Stimulated activated CD8-positive, alpha-beta memory T cell treated with anti-CD3 and anti-CD28 coated beads, Interleukin-2, amount 100 ng/mL, for 48 hours (primary cell): ENCODE data around the gene NTN3.
"Not testable (repeated sequence)": the region's sequence is repeated elsewhere in the genome, so short reads cannot be mapped to it uniquely, and the experiment has no call there.

Experiments
- DNase-seq, 2 donors: peaks; one replicate each; pipeline ENCODE4 v3.0.0-alpha.2; 2020; ENCODE audit warnings: low read depth in 2 of 2

NTN3 gene

DNA sequence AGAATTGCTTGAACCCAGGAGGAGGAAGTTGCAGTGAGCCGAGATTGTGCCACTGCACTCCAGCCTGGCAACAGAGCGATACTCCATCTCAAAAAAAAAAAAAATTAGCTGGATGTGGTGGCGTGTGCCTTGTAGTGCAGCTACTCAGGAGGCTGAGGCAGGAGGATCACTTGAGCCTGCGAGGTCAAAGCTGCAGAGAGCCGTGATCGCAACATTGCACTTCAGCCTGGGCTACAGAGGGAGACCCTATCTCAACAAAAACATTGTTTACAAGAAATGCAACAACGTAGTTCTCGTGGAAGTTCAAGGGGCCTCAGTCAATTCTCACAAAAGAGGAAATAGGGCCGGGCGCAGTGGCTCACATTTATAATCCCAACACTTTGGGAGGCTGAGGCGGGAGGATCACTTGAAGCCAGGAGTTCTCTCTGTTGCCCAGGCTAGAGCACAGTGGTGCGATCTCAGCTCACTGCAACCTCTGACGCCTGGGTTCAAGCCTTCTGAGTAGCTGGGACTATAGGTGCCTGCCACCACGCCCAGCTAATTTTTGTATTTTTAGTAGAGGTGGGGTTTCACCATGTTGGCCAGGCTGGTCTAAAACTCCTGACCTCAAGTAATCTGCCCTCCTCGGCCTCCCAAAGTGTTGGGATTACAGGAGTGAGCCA, 29.8 kb upstream of the NTN3 start:
- DNase-seq: not testable (repeated sequence)

DNA sequence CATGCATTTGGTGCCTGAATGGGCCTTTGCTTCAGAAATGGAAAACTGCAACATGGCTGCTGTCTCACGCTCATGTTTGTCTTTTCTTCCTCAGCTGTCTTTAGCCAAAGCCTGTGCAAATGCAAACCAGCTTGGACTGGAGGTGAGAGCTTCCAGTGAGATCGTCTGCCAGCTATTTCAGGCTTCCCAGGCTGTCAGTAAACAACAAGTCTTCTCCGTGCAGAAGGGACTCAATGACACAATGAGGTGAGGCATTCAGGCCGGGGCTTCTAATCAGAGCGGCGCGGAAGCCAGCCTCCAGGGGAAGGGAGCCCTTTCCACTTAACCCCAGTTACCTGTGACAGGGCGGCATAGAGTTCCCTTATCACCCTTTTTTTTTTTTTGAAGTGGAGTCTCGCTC, 27.5 kb upstream of the NTN3 start:
- no peak for DNase-seq

DNA sequence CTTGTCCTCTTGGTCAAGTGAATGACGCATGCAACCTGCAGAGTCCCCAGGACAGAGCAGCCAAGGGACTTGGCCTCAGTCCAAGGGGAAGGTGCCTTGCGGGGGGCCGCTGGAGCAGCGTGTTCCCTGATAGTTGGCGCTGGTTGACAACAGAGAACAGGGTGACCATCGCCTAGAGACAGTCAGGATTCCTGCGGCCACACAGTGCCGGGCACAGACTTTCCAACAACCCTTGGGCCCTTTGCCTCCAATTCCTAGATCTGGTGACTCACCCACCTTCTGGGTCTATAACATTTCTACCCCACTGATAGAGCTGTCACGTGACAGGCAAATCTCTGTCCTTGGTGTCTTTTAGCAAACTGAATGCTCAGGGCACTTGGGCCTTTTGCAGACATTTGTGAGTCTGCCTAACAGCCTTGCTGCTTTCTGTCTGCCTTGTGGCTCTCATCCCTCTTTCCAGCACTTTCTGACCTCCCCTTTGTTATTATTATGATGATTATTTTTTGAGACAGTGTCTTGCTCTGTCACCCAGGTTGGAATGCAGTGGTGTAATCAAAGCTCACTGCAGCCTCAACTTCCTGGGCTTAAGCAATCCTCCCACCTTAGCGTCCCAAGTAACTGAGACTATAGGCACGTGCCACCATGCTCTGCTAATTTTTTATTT, 23.0 kb upstream of the NTN3 start:
- DNase-seq: no peak

DNA sequence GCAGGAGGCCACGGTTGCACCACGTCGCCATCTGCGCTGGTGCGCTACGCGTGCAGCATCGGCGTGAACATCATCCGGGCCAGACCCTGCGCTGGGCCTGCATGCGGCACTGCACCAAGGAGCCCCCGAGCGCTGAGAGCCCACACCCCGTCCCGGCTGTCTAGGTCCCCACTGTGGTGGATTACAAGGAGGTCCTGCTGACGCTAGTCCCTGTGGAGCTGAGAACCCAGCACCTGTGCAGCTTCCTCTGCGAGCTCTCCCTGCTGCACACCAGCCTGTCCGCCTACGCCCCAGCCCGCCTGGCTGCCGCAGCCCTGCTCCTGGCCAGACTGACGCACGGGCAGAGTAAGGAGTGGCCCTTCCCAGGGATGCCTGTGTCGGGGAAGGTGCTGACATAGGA, 22.0 kb upstream of the NTN3 start:
- no peak for DNase-seq

DNA sequence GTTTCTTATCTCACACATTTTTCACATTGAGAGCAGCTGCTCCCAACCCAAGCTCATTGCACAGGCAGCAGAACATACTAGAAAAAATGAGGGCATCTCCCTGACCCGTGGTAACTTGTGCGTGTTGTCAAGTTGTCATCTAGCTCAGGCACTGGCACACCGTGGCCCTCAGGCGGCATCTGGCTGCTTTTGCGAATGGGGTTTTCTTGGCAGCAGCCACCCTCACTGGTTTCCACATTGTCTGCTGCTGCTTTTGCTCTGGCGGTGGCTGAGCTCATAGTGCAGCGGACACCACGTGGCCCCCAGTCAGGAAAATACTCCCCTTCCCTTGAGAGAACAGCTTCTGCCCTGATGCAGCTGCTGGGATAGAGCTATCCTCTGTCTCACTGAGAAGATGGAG, 20.6 kb upstream of the NTN3 start:
- DNase-seq: no peak

DNA sequence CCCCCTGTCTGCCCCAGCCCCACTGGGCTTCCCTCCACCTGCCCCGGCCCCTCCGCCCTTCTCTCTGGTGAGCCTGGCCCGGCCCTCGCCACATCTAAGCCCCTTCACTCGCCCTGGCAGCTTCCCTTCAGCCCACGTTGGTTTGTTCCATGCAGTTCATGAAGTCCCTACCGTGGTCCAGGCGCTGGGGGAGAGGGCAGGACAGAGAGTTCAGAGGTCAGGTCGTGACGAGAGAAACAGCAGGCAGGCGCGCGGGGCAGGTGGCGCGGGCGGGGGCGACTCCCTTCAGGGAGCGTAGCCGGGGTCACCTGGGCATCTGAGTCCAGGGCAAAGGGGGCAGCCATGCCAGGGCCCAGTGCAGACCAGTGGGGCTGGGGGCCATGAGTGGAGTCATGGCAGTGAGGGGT, 20.1 kb upstream of the NTN3 start:
- no peak for DNase-seq

DNA sequence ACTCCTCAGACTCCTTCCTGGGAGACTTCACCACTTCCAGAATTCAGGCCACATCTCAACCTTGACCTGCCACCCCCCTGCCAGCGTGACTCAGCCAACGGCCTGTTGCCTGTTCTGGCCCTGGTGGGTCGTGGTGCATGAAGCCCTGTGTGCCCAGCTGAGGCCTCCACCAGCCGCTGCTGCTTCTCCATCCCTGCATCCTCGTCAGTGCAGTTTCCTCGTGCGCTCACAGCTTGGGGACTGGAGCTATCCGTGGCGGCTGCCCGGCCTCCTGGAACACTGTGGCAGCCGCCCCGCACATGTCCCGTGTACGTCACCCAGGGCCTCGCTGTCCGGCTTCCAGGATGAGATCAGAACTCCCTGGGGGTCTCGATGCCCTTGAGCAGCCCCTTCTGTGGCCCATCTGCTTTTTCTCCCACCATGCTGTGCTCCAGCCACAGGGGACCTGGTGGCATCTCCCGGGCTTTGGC, 19.2 kb upstream of the NTN3 start:
- DNase-seq: no peak

DNA sequence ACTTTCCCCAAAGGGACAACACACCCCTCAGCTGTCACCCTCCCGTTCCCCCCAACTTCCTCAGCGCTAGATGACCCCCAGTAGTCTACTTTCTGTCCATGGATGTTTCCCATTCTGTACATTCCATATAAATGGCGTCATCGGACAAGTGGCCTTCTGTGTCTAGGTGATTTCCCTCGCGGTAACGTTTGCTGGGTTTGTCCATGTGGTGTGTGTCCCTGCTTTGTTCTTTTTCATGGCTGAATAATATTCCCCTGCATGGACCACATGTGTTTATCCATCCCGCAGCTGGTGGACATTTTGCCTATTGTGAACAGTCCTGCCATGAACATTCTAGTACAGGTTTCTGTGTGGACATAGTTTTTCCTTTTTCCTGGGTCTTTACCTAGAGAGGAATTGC, 18.4 kb upstream of the NTN3 start:
- DNase-seq: no peak

DNA sequence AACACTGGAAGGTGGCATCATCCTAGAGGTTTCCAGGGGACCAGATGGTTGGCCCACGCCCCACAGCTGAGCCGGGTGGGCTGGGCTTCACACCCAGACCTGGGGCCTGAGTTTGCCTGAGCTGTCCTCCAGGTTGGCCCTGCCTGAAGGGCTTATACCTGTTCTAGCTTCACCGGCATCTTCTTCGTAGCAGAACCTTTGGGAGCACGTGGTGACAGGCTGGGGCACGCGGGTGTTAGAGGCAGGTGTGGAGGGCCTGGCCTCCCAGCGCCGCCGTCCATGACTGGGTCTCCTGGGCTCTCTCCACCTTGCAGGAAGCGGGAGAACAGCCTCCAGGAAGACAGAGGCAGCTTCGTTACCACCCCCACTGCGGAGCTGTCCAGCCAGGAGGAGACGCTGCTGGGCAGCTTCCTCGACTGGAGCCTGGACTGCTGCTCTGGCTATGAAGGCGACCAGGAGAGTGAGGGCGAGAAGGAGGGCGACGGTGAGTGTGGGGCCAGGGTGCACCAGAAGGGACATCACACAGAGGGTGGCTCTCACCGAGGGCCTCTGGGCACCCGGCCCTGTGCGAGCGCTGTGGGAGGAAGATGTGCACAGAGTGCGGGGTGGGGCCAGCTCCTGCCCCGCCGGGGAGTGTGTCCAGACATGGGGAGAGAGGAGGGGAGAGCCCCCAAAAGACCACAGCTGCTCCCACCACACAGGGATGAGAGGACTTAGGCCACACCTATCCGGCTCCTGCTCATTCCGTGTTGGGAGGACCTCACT, 15.8 kb upstream of the NTN3 start:
- no peak for DNase-seq

DNA sequence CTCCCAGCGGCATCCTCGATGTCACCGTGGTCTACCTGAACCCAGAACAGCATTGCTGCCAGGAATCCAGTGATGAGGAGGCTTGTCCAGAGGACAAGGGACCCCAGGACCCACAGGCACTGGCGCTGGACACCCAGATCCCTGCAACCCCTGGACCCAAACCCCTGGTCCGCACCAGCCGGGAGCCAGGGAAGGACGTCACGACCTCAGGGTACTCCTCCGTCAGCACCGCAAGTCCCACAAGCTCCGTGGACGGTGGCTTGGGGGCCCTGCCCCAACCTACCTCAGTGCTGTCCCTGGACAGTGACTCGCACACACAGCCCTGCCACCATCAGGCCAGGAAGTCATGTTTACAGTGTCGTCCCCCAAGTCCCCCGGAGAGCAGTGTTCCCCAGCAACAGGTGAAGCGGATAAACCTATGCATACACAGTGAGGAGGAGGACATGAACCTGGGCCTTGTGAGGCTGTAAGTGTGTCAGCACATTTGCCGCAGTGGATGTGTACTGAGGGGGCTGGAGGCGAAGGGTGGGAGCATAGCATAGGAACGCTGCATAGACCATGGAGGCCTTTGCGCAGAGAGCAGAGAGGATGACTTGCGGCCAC, 14.4 kb upstream of the NTN3 start:
- DNase-seq: no peak

DNA sequence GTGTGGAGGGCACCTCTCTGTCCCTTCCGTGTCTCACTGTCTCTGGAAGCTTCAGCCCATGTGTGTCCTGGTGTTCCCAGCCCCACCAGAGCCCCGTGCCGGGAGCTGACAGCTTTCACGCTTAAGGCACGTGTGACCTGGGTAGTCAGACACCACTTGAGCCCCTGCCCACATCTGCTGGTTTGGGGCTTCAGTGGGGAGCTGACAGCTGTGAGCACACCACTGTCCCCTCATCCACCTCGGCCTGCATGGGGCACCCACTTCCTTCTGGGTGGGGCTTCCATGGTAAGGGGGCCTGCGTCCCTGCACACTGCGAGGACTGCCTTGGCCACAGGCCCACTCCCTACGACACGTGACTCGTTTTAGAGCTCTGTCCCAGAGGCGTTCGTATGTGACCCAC, 13.8 kb upstream of the NTN3 start:
- no peak for DNase-seq

DNA sequence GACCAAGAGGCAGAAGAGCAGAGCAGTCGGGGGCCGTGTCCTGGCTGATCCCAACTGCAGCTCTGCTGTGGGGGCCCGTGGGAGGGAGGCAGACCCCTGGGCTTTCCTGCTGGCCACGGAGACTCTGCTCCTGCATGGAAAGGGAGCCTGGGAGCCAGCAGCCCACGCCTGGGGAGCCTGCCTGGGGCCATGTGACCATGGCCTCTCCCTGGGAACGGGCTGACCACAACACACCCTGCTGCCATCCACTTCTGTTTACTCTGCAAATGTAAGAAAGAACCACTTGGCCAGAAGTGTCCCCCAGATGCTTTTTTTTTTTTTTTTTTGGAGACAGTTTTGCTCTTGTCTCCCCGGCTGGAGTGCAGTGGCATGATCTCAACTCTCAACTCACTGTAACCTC, 13.2 kb upstream of the NTN3 start:
- DNase-seq: no peak

DNA sequence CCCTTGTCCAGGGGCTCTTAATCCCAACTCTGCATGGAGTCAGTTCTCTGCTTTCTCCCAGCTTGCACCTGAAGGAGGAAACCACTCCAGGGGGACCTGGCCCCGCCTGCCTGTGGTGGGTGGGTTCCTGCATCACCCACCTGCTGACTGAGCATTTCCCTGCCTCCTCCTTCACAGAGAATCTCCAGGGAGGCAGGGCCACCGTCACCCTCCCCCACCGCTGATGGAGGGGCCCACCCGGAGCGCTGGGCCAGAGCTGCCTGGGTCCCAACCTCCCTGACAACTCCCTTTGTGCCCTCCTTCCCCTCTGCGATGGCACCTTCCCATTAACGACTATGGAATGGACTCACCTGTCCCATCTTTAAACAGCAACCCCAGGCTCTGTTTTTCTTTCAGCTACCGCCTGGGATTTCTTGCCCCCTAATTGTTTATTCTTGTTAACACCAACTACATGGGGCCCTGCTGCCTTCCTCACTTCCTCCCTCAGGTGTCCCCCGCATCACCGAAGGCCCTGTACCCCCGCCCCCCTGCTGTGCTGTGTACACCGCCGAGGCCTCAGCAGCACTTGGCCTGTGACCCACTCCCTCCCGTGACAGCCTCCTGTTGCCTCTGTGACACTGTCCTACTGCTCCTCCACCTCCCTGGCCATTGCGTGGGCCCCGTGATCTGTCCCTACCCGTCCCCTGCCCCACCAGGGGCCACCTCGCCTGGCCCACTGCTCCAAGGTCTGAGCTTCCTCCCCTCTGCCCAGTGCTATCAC, 12.0 kb upstream of the NTN3 start:
- no peak for DNase-seq

DNA sequence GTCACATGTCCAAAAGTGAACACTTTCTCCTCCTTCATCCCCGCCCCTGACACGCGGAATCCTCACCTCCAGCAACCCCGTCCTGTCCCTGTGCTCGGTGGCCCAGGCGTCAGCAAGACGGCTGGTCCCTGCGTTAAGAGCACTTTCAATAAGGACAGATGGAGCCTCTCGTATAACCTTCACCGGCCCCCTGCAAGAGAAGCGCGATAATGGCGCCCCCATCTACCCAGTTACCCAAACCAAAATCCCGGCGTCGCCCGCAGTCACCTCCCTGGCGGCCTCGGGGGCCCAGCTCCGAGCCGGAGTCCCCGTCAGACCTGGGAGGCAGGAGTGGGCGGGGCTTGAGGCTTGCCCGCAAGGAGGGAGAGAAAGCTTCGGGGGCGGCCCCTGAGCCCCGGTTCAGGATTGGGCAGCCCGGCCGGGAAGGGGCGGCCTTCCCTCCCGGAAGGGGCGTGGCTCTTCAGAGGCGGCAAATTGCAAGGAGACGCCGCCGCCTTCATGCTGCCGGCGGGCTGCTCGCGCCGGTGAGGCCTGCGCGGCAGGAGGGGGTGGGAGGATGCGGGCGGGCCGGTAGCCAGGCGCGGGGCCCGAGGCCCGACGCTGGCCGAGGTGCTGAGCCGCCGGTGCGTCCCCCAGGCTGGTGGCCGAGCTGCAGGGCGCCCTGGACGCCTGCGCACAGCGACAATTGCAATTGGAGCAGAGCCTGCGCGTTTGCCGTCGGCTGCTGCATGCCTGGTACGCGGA, 11.3 kb upstream of the NTN3 start, which contains the start of gene TEDC2:
TSS of gene TEDC2 (plus strand) at position 463 of the 744 bp plus-strand sequence. CDS start at position 499, 36 bp downstream.
- DNase-seq: peak; percentile 97 to 99

DNA sequence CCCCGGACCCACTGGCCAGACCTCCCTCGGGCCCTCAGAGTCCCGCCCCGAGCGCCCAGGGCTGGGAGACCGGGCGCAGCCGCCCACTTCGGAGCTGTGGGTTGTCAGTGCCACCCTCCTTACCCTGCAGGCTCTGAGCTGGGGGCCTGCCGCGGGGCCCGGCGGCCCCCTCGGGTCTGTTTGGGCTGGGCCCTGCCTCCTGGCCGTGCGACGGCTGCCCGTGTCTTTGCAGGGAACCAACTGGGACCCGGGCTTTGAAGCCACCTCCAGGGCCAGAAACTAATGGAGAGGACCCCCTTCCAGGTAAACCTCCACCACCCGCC, 10.7 kb upstream of the NTN3 start:
- no peak for DNase-seq

DNA sequence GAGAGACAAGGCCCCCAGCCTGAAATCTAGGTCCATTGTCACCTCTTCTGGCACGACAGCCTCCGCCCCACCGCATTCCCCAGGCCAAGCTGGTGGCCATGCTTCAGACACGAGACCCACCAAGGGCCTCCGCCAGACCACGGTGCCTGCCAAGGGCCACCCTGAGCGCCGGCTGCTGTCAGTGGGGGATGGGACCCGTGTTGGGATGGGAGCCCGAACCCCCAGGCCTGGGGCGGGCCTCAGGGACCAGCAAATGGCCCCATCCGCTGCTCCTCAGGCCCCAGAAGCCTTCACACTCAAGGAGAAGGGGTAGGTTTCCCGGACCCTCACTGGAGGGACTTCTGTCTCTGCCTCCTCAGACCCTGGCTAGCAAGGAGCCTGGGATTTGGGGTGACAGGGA, 10.2 kb upstream of the NTN3 start:
- DNase-seq: no peak

DNA sequence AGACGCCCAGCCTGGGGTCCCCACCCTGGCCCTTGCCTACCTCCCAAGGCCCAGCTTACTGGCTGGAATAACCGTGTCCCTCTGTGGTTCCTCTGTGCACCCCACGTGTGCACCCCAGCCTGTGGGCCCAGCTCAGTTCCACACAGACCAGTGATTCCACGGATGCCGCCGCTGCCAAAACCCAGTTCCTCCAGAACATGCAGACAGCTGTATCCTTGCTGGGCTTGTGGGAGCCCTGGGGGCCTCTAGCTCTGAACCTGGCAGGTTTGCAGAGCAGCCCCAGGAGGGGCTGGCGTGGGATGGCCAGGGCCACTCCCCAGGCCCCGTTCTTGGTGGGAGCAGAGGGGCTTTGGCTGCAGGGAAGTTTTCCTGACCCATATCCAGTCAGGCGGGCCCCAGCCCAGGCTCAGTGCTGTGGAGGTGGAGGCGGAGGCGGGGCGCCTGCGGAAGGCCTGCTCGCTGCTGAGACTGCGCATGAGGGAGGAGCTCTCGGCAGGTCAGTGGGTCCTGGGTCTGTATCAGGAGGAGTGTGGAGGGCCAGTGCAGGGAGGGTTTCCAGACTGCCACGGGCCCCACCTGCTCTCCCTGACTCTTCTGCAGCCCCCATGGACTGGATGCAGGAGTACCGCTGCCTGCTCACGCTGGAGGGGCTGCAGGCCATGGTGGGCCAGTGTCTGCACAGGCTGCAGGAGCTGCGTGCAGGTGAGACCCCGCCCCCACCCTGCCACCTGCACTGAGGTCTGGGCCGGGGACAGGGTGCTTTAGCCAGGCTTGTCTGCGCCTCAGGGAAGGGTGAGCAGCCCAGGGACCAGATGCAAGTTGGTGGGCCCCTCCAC, 8.8 kb upstream of the NTN3 start:
- DNase-seq: no peak

DNA sequence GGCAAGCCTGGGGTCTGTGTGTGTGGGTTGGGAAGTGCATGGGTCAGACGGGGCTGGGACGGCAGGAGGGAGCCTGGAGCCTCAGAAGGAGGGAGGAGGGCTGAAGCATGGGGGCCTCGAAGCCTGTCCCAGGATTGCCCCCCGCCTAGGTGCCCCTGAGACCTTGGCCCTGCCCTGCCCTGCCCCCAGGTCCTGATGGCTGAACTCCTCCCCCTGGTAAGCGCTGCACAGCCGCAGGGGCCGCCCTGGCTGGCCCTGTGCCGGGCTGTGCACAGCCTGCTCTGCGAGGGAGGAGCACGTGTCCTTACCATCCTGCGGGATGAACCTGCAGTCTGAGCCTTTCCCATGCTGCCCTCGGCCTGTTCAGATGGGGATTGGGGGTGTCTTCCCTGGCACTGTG, 6.8 kb upstream of the NTN3 start:
- no peak for DNase-seq

DNA sequence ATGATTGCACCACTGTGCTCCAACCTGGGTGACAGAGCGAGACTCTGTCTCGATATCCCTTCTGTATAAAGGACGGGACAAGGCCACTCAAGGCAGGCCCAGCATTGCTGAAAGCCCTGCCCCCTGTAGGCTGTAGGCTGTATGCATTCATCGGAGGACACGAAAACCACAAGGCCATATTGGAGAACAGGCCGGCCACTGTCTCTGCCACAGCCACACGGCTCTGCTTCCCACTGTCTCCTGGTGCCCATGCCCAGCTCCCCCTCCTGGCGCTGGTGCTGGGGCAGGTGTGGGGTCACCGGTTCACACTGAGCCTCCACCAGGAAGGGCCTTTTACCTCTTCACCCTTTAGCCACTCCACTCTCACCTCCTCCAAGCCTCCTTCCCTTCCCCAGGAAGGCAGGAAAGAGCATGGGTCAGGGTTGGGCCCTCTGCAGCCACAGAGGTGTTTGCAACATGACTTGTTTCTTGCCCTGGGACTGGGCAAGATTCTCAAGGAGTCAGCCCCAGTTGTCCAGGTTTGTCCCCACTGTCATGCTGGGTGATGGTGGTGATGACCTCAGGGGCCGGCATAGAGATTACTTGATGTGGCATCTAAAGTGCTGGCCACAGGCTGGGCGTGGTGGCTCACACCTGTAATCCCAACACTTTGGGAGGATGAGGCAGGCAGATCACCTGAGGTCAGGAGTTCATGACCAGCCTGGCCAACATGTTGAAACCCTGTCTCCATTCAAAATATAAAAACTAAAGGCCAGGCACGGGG, 5.3 kb upstream of the NTN3 start:
- DNase-seq: no peak
